NOMO-1 treated with dmso at 0.1 percent for 144 hours (cell line): ENCODE measurements around the gene BCCIP.

Experiments used
- DNase-seq: peaks from one replicate; lab custom pipeline; 2025; ENCODE audit not compliant: unreplicated experiment; lab: John Stamatoyannopoulos, UW

The BCCIP gene

GRCh38 chr10:125822878-125823662 is at the start of gene BCCIP, which contains the start of gene UROS:
Gene BCCIP, plus strand, starts transcription at chr10:125823546. Its CDS starts 12 bp downstream, at chr10:125823558.
Gene UROS, minus strand, starts transcription at chr10:125823258. Its CDS starts 6,759 bp downstream, at chr10:125816499.
- peak; percentile 93 for DNase-seq

GRCh38 chr10:125773687-125774543 is 49.4 kb upstream of the BCCIP start:
- DNase-seq, result no peak

GRCh38 chr10:125774581-125775191 is 48.7 kb upstream of the BCCIP start:
- DNase-seq, result no peak

GRCh38 chr10:125775491-125776106 is 47.7 kb upstream of the BCCIP start, which contains the start of gene MMP21:
Gene MMP21, minus strand, starts transcription at chr10:125775821. Its CDS starts 0 bp downstream, at chr10:125775821.
- DNase-seq, result no peak

GRCh38 chr10:125777806-125778205 is 45.5 kb upstream of the BCCIP start:
- DNase-seq, result no peak

DNA sequence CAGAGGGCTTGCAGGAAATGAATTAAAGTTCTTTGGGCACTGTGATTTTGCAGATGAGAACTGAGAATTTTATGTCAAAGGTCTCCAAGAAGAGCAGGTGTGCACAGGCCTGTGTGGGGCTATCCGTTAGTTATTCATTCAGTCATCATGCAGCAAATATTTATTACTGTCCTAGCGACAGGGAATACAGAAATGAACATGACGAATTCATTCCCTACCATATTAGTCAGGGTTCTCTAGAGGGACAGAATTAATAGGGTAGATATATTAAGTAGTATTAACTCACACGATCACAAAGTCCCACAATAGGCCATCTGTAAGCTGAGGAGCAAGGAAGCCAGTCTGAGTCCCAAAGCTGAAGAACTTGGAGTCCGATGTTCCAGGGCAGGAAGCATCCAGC is 44.8 kb upstream of the BCCIP start:
- DNase-seq, result no peak

GRCh38 chr10:125779403-125780327 is 43.7 kb upstream of the BCCIP start:
- no peak for DNase-seq

- DNase-seq, result no peak
Observed at GRCh38 chr10:125781374-125781773, 42.0 kb upstream of the BCCIP start.

GRCh38 chr10:125782054-125782453 is 41.3 kb upstream of the BCCIP start:
- DNase-seq, result no peak

DNA sequence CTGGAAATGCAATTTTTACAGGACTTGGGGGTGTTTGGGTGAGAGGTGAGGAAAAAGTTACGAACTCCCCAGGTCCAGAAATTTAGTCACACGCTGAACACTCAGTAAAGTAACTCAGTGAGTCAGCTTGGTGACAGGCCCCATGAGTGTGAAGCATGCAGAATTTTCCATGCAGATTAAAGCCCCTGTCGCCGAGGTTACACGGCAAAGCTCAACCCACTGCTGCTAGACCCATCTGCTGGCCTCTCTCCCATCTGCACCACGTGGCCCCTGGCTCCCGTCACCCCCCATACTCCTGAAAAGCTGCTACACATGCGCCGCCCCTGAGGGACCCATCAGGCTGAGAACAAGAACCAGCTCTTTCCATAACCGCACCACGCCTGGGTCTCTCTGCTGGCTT is 40.7 kb upstream of the BCCIP start:
- DNase-seq, result no peak

- no peak for DNase-seq
Observed at GRCh38 chr10:125783408-125783807, 39.9 kb upstream of the BCCIP start.

GRCh38 chr10:125783957-125784356 is 39.4 kb upstream of the BCCIP start:
- no peak for DNase-seq

GRCh38 chr10:125785791-125786190 is 37.6 kb upstream of the BCCIP start:
- DNase-seq, result no peak

DNA sequence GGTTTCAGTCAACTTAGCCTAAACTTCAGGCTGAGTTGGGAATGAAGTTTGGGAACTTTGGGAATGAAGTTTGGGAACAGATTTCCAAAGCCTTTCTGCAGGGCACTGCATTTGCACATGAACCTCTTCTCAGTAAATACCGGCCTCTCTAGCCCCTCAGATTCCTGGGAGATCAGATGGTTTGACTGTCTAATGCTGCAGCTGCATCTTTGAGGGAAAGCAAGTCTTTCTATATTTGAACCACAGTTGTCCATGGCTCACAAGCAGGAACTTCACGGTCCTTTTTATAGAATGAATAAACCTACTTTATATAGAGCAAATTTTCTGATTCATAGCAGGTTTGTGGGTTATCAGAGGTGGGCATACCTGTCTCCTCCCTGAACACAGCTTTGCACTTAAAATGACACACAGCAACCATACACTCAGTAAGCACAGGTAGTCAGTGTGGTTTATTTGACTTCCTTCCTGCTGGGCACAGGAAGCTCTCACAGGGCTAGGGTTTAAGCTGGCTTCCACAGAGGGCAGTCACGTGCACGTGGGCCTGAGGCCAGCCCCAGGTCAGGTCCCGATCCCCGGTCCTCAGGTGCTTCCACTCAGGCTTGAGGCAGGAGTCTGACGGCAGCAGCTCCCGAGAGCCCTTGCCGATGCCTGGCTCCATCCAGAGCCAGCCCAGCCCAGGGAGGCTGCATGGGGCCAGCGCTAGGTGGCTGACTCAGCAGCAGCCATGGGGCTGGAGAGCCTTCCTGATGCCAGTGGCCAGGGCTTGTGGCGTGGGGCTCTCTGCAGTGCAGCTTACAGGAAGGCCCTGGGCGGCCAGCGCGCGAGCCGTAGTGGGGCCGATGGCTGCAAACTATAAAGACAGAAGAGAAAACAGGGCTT is 35.0 kb upstream of the BCCIP start:
- DNase-seq, result no peak

- no peak for DNase-seq
Observed at GRCh38 chr10:125792342-125793300, 30.7 kb upstream of the BCCIP start.

DNA sequence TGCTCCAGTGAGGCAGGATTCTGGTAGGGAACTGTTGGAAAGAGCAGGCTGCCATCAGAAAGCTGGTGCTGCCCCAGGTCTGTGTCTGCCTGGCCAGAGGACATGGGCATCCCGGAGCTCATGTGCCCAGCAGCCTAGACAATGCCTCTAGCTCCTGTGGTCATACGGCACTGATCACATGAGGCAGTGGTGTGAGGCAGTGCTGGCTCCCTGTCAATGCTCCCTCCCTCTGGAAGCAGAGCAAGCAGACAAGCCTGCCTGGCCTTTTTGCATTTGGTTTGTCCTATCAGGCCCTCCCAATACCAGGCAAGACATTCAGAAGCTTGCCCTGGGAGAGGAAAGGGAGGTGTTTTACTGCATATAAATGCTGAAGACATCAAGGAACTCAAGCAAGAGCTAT is 28.2 kb upstream of the BCCIP start:
- DNase-seq, result no peak

GRCh38 chr10:125795637-125796190 is 27.6 kb upstream of the BCCIP start:
- no peak for DNase-seq

DNA sequence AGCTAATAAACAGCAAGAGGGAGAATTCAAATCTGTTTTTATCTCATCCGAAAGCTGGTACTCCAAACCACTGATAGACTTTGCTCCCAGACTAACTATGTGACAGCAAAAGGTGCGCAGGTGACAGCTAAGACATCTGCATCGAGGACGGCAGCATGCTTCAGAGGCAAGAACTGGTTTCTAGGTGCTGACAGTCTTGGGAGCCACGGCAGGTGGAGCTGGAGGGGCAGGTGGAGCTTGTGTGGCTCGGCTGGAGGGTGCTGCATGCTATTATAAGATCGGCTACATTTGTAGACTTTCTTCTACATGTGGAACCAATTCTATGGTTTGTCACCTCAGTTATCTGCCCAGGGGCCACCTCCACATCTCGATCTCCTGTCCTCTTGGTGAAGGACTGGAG is 25.9 kb upstream of the BCCIP start:
- DNase-seq, result no peak
